Lung microvascular endothelial cell (primary cell): Measurements from ENCODE around the gene VAT1L. TPM values are rescaled to one million over a fixed set of nuclear protein-coding genes. Genes with fewer than 3 reads are reported as not detected.
"Not testable (repeated sequence)": the region's sequence is repeated elsewhere in the genome, so short reads cannot be mapped to it uniquely, and the experiment has no call there.

Source experiments
- DNase-seq, 2 donors: peaks; one replicate each; pipeline versions ENCODE4 v3.0.0 to v3.0.0-alpha.2; 2010; ENCODE audit warnings: low read depth in 2 of 2
- total RNA-seq: library from RNA; depleted of rRNA; stranded (reverse); fragments of >200 nt; gene quantifications from 2 replicates; pipeline ENCODE4 v1.2.1, GENCODE V29; 2014

VAT1L gene
- total RNA-seq, 1 donor from 2014 or later = 0.20 TPM

- DNase-seq = no peak
Measured at GRCh38 chr16:77905374-77905920, 117.1 kb downstream of the VAT1L start.

DNA sequence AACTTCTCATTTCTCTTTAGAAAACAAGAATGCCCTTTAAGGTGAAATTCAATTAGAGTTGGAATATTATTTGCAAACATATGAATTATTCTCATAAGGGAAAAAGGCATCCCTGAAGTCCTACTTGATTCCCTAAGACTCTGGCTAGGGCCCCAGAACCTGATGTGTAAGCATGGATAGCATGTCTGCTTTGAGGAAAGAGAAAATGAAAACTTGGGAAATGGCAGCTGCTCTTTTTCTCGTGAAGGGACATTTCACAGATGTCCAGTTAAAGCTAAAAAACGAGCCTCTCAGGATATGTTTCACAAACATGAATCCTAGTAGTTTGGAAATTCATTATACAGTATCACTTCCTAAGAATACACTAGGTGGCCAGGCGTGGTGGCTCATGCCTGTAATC lies 121.7 kb downstream of the VAT1L start:
- DNase-seq = no peak

GRCh38 chr16:77912617-77913016 lies 124.3 kb downstream of the VAT1L start:
- no peak for DNase-seq

DNA sequence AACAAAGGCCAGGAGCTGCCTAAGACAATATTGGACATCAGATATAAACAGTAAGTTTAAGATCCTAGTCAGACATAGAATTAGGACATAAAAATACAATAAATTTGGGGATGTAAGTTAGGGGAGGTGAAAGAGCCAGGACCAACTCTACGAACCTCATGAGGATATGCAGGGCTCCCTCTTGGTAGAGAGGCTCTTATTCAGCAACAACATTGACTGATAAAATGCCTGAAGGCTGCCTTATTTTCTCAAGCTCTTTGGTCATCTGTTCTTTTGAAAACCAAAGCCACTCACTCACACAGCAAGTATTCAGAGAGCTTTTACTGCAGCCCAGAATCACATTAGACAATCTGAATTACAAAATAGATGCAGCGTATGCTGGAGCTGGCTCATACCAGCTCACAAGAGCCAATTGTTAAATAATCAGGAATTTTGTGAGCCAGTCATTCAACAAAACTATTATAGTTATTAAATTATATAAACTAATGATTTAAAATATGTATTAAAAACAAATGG lies 125.4 kb downstream of the VAT1L start:
- DNase-seq = no peak

GRCh38 chr16:77916111-77916510 lies 127.7 kb downstream of the VAT1L start:
- no peak for DNase-seq

- peak in 1 of 2 donors; percentile 18 for DNase-seq
Measured at GRCh38 chr16:77917971-77918370, 129.6 kb downstream of the VAT1L start.

GRCh38 chr16:77918809-77919707 lies 130.7 kb downstream of the VAT1L start:
- peak; percentile 58 to 90 for DNase-seq

- DNase-seq = peak; percentile 5 to 12
Measured at GRCh38 chr16:77919761-77920415, 131.5 kb downstream of the VAT1L start.

DNA sequence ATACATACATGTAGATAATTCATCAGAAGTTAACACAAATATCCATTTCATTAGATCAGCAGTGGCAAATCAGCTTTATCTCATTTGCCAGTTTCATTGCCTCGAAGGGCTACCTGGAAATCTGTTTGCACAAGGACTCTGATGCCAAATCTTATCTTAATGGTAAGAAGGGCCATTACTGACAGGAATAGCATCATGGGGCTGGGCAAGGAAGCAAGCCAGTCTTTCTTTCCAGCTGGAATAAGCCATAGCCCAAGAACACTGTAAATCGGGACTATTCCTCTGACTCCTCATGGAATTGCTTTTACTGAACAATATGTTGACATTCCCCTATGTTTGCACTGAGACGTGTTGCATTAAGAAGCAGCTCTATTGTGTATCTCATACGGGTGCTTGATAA lies 132.6 kb downstream of the VAT1L start:
- no peak for DNase-seq

- no peak for DNase-seq
Measured at GRCh38 chr16:77922228-77922754, 133.9 kb downstream of the VAT1L start.

DNA sequence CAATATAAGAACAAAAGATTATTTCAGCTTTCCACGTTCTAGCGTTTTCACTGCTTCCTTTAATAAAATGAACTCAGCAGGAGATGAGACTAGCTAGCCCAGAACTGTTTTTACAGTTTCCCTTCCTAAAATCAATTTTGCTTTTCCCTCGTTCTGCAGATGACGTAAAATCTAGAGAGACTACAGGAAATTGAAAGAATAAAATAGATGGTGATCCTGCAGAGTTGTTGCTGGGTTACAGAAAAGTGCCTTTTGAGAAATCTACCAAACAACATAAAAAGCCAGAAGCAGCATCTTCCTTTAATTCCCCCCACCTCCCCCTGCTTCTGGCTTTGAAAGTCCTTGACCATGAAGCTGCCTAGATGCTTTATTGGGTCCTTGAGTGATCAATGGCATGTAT lies 137.2 kb downstream of the VAT1L start:
- no peak for DNase-seq

DNA sequence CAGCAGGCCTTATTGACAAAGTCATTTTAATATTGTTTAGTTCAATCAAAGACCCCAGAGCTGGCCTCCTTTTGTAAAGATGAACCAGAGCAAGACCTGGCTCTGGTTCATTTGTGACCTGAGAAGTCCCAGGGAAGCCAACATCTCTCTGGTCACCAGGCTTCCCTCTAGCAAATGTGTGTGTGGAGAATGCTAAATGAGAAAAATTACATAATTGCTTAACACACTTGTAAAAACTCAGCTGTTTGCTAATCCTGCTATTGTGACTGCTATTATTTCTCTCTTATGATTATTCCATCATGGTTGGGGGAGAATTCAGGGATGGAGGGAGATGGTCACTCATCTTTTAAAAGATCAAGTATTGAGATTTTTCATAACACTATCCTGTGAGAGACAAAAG lies 139.7 kb downstream of the VAT1L start:
- DNase-seq = no peak

DNA sequence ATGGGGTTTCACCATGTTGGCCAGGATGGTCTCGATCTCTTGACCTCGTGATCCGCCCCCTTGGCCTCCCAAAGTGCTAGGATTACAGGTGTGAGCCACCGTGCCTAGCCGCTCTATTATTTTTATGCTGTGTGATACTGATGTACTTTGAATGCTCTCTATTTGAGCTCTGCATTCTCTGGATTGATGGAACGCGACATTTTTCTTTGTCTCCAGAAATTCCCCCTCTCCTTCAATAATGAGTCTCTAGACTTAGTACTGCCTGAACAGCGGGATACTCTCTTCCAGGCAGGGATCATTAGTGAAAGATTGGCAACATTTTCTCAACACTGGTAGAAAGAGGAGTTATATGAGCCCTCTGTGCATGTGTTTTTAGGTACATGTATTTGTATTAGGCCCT lies 140.6 kb downstream of the VAT1L start:
- no peak for DNase-seq

DNA sequence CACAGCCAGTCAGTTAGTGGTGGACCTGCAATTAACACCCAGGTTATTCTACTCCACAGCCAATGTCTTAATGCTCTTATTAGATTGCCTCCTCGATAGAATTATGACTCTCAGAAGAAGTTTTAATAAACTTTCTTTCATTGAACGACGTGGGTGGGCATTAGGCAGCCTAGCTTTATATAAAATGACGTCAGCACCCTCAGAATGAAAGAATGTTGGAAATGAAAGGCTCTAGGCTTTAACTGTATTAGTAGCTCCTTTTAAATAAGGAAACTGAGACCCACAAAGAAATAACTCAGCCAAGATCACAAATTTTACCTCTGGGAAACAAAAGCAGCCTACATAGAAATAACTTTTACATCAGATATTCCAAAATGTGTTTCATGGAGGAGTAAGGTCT lies 142.7 kb downstream of the VAT1L start:
- DNase-seq = no peak

- no peak for DNase-seq
Measured at GRCh38 chr16:77937473-77938149, 149.2 kb downstream of the VAT1L start.

GRCh38 chr16:77938913-77939312 lies 150.5 kb downstream of the VAT1L start:
- no peak for DNase-seq

DNA sequence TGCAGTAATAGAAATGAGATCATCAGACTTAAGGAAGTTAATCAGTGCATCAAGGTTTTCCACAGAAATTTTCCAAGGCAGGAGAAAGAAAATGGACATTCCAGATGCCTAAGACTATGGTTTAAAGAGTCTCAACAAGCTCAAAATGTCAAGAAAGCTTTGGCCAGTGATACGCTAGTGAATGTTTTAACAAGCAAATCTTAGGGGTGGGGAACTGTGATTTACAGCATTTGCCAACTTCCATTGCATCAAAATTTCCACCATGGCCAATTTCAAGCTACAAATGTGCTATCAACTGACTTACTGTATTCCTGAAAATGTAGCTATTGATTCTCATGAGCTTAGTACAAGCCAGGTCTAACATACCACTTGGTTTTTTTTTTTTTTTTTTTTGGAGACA lies 151.6 kb downstream of the VAT1L start:
- DNase-seq = no peak

- no peak for DNase-seq
Measured at GRCh38 chr16:77943801-77944200, 155.4 kb downstream of the VAT1L start.

- DNase-seq = no peak
Measured at GRCh38 chr16:77944631-77945030, 156.3 kb downstream of the VAT1L start.

- DNase-seq = no peak
Measured at GRCh38 chr16:77945126-77945525, 156.8 kb downstream of the VAT1L start.

- DNase-seq = no peak
Measured at GRCh38 chr16:77946823-77947222, 158.5 kb downstream of the VAT1L start.

DNA sequence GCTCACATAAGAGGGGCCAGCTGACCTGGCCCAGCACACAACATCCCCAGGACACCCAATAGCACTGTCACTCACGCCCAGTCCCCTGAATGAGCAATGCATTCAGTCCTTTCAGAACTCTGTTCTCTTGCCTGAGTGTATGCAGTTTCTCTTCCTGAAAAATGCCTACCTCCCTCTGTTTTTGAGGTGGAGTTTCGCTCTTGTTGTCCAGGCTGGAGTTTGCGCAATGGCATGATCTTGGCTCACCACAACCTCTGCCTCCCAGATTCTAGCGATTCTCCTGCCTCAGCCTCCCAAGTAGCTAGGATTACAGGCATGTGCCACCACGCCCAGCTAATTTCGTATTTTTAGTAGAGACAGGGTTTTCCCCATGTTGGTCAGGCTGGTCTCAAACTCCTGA lies 159.2 kb downstream of the VAT1L start:
- not testable (repeated sequence) for DNase-seq
